Measurements from ENCODE around the gene CASP9.
"Not testable (repeated sequence)": the region's sequence is repeated elsewhere in the genome, so short reads cannot be mapped to it uniquely, and the experiment has no call there.

The CASP9 gene

DNA sequence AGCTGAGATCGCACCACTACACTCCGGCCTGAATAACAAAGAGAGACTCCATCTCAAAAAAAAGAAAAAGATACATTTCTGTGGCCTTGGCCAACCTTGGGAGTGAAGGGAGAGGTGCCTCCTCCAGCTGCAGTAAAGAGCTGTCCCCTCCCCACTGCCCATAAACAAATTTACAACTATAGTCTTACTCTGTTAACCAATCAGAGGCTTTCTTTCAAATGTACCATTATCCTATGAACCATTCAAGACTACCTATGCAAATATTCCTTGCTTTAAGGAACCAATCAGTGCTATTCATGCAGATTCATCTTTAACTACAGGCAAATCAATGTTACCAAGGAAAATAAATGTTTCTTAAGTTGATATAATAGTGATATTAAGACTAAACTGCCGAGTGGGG is 47.1 kb downstream of the CASP9 start:
- no peak overlapping the region for H3K4me3 ChIP-seq (ENCODE audit: low read length)
- no peak for DNase-seq (ENCODE audit: low read depth, low spot score)

DNA sequence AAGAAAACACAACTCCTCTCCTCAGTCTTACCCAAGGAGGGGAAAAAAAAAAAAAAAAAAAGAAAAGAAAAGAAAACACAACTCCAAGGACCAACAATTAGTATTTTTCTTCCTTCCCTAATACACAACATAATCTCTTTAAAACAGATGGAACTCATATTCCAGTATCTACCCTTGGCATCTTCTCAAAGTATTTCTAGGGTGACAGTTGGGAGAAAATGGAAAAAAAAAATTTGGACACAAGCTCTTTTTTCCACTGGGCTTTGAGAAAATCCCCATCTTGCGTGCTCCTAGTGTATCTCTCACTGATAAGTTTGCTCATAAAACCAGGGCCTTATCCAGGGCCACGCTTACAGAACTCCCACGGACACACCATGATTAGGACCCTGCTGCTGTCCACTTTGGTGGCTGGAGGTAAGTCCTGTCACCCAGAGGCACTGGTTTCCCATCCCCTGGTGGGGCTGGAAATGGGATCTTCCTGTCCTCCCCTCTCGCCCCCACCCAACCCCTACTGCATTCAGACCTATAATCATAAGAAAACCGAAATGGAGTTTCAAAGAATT is 48.2 kb downstream of the CASP9 start, which contains the start of gene CELA2B:
Gene CELA2B (plus strand): TSS at position 353 of the 563 bp plus-strand sequence. CDS start 22 bp downstream, at position 375.
- DNase-seq (ENCODE audit: low read depth, low spot score), result no peak
- no peak within 1 kb of the TSS for H3K4me3 ChIP-seq (ENCODE audit: low read length)

DNA sequence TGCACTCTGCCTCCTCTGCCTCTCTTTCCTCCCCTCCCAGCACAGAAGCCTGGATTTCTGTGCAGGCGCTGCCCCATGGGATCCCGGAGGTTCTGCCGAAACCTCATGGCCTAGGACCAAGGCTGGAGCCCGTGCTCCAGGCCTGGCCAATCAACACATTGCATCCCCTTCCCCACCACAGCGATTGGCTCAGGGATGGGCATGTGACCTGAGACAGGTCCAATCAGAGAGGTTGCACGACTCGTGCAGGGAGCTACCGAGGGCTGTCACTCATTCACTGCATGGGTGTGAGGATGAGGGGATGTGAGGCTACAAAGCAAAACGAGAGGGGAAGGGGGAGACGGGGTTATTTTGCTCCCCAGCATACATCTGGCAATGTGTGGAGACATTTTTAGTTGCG is 51.4 kb downstream of the CASP9 start:
- no peak overlapping the region for H3K4me3 ChIP-seq (ENCODE audit: low read length)
- no peak for DNase-seq (ENCODE audit: low read depth, low spot score)

DNA sequence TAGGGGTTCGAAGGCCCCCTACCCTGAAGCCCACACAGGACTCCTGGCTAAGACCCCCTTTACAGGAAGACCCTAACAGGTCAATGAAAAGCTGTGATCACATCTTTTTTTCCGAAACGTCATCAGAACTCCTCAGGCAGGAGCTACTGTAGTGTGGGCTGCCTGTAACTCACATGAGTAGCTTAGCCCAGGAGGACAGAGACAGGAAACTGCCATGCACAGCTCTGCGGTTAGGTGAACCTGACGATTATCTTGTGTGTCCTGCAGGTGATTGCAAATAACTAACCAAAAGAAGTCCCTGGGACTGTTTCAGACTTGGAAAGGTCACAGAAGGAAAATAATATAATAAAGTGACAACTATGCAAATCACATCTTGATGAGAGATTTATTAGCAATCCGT is 52.3 kb downstream of the CASP9 start:
- peak; percentile 28 for DNase-seq (ENCODE audit: low read depth, low spot score)
- H3K4me3 ChIP-seq (ENCODE audit: low read length), result not testable (repeated sequence)

DNA sequence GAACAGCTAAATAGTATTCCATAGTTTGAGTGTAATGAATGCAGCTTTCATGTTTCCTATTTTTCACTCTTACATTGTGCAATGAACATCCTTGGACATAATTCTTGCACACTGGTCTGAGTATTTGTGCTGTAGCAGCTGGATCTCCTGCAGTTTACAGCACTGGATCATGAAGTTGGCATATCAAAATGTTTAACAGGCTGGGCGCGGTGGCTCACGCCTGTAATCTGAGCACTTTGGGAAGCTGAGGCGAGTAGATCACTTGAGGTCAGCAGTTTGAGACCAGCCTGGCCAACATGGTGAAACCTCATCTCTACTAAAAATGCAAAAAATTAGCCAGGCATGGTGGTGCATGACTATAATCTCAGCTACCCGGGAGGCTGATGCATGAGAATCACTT is 52.9 kb downstream of the CASP9 start:
- DNase-seq (ENCODE audit: low read depth, low spot score); H3K4me3 ChIP-seq (ENCODE audit: low read length): not testable (repeated sequence)

DNA sequence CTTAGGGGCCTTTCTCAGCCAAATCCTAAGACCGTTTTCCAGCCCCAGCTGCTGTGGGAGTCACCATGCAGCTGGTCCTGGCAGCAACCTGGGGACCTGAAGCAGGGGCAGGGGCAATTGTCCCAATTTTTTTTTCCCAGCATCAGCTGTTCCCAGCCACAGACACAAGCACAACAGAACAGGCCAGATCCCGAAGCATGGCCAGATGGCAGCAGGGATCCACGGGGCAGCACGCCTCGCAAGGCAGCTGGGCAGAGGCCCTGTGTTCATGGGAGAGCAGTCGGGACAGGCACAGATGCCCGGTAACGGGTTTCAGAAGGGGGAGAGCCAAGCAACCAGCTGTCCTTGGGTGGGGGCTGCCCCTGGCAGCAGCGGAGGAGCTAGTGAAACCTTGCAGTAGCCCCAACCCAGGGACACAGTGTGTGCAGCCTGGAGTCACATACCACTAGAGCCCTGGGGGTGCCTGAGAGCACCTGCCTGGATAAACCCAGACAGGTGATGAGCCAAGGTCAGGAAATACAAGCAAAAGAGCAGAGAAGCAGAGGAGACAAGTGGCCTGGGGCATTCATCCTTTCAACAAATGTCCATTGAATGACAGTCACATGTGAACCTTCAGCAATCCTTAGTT is 54.1 kb downstream of the CASP9 start:
- not testable (repeated sequence) for H3K4me3 ChIP-seq (ENCODE audit: low read length); DNase-seq (ENCODE audit: low read depth, low spot score)

DNA sequence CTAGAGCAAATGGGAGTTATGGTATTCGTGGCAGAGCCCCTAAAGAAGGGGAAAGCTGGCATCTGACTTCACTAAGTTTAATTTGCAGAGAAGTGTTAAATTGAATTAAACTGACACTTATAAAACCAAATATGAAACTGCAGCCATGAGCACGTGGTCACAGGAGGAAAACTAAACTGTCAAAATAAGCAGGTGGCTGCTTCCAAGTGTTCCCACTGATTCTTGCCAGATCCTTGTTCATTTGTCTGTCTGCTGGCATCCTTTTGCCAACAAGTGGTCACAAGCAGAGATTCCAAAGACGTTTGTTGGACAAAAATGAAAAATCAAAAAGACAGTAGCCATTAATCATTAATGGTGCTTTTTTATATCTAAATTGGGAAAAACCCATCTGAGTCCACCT is 54.7 kb downstream of the CASP9 start:
- no peak for DNase-seq (ENCODE audit: low read depth, low spot score)

DNA sequence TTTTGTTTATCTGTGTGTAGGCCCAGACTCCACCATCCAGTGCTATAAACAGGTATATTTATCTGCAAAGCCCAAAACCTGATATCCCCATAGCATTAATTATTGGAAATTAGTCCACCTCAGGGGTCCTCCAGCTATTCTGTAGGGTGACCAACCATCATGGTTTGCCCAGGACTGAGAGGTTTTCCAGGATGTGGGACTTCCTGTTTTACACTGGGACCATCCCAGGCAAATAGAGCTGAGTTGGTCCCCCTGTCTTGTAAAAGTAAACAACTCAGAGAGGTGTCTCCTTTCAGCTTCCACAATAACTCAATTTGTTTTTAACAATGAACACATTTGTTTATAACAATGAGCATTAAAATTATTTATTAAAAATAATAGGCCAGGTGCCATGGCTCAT is 55.9 kb downstream of the CASP9 start:
- DNase-seq (ENCODE audit: low read depth, low spot score), result no peak
- H3K4me3 ChIP-seq (ENCODE audit: low read length), result no peak overlapping the region

More for the DNA sequence above, 54.7 kb downstream of the CASP9 start:
- no peak overlapping the region for H3K4me3 ChIP-seq (ENCODE audit: low read length)

DNA sequence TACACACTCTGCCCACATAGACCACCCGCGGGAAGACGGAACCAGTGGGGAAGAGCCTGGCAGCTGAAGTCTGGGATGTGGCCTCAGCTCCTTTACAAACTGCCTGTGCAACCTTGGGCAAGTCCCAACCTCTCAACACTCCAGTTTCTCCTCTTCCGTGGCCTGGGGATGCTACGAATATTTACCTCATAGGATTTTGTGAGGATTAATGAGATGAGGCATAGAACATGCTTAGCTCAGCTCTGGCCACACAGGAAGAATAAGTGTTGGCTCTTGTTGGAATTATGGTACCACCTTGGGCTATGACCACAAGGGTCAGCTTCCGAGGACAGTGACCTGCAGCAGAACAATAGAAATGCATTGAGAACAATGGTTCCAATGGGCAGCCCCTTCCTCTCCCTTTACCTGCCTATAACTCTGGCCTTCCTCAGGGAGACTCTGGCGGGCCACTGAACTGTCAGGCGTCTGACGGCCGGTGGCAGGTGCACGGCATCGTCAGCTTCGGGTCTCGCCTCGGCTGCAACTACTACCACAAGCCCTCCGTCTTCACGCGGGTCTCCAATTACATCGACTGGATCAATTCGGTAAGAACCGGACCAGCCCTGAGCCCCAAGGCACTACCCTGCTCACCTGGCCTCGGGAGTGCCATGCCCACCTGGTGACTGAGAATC is 56.9 kb downstream of the CASP9 start:
- DNase-seq (ENCODE audit: low read depth, low spot score); H3K4me3 ChIP-seq (ENCODE audit: low read length): not testable (repeated sequence)

DNA sequence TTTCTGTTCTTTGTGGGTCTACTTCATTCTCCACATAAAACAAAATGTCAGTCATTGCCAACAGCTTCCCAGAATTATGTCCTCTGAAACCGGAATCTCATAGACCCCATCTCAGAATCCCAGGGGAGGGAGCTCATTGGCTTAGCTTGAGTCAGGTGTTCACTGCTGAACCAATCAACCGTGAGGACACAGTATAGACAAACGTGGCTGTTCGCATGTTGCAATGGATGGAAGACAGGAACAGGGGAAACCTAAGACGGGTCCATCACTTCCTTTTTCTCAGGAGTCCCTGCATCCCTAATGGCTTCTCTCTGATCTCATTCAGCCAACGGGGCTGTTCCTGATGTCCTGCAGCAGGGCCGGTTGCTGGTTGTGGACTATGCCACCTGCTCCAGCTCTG is 58.3 kb downstream of the CASP9 start:
- no peak overlapping the region for H3K4me3 ChIP-seq (ENCODE audit: low read length)
- DNase-seq (ENCODE audit: low read depth, low spot score), result no peak

DNA sequence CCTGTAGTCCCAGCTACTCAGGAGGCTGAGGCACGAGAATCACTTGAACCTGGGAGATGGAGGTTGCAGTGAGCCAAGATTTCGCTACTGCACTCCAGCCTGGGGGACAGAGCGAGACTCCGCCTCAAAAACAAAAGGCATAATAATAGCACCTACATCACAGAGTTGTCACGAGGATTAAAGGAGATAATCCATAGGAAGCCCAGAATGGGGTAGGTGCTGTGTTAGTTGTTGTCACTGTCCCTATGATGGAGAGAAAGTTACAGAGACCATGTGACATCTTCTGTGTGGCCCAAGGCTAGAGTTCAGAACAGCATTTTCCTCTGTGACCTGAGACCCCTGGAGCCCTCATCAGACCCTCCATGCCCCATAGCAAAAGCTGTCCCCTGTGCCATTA is 60.1 kb downstream of the CASP9 start:
- DNase-seq (ENCODE audit: low read depth, low spot score), result not testable (repeated sequence)

DNA sequence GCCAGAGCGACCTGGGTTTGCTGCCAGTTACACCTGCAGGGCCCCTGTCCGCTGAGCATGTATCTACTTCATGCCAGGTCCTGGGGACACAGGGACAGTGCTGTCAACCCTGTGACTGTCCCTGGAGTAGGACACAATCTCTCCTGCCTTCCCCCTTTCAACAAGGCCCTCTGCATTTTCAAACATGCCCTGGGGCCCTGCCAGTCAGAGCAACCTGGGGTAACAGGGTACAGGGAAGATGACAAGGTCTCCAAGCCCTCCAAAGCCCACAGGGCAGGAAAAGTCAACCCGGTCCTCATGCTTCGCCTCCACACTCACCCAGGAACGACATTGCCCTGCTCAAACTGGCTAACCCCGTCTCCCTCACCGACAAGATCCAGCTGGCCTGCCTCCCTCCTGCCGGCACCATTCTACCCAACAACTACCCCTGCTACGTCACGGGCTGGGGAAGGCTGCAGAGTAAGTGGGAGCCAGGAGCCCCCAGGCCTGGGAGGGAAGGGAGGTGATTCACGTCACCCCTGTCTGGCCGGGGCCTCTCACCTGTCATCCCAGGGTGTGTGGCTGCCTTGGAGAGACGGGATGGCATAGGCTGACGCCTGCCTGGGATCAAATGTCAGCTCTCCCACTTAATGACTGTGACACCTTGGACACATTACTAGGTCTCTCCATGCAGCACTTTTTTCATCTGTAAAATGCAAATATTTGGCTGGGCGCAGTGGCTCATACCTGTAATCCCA is 60.8 kb downstream of the CASP9 start:
- not testable (repeated sequence) for DNase-seq (ENCODE audit: low read depth, low spot score)

More for the DNA sequence above, 60.1 kb downstream of the CASP9 start:
- H3K4me3 ChIP-seq (ENCODE audit: low read length), result not testable (repeated sequence)

DNA sequence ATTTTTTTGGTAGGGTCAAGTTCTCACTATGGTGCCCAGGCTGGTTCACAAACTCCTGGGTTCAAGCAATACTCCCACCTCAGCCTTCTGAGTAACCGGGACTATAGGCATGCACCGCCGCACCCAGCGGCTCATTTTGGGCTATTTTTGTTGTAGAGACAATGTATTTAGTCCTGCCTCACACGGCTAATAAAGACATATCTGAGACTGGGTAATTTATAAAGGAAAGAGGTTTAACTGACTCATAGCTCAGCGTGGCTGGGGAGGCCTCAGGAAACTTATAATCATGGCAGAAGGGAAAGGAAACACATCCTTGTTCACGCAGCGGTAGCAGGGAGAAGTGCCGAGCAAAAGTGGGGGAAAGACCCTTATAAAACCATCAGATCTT is 63.3 kb downstream of the CASP9 start:
- no peak overlapping the region for H3K4me3 ChIP-seq (ENCODE audit: low read length)
- no peak for DNase-seq (ENCODE audit: low read depth, low spot score)

More for the DNA sequence above, 60.8 kb downstream of the CASP9 start:
- H3K4me3 ChIP-seq (ENCODE audit: low read length), result not testable (repeated sequence)

DNA sequence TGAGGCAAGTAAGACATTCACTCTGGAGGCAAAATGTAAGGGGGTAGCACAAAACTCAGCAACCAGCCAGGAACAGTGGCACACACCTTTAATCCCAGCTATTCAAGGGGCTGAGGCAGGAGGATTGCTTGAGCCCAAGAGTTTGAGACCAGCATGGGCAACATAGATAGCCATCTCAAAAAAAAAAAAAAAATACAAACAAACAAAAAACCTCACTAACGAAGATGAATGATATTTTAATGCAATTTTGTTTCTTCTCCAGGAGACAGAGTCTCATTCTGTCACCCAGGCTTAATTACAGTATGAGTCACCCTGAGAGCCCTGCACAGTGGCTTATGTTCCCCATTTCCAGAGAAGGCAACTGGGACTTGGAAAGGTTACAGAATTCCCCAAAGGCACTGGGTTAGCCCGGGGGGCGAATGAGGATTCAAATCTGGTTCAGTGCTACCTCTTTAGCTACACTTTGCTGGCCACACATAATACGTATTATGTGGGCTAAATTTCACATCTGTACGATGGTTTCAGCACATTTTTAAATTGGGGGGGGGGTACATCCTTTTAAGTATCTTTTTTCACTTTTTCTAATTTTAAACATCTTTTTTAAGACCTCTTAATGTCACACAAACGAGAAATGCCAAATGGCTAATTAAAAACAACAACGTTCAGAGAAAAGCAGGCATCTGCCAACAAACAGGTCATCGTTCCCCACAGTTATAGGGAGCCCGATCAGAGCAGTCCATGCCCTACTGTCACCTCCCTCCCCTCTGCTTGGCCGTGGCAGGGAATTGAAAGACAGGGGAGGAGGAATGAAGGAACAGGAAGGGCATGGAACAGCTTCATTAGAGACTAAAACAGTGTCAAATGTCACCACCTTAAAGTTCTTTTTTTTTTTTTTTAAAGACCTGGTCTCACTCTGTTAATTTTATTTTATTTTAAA is 64.0 kb downstream of the CASP9 start:
- no peak for DNase-seq (ENCODE audit: low read depth, low spot score)
- no peak overlapping the region for H3K4me3 ChIP-seq (ENCODE audit: low read length)

DNA sequence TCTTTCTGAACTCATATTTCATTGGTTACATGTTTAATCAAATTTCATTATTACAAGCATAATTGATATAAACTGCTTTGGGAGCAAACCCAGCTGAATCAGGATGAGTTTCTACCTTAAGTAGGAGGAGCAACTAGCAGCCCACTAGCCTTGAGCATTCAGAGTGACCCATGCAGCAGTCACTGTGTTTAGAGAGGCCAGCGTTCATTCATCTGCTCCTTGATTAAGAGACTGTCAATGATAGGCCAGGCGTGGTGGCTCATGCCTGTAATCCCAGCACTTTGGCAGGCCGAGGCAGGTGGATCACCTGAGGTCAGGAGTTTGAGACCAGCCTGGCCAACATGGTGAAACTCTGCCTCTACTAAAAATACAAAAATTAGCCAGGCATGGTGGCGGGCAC is 65.6 kb downstream of the CASP9 start:
- H3K4me3 ChIP-seq (ENCODE audit: low read length); DNase-seq (ENCODE audit: low read depth, low spot score): not testable (repeated sequence)

DNA sequence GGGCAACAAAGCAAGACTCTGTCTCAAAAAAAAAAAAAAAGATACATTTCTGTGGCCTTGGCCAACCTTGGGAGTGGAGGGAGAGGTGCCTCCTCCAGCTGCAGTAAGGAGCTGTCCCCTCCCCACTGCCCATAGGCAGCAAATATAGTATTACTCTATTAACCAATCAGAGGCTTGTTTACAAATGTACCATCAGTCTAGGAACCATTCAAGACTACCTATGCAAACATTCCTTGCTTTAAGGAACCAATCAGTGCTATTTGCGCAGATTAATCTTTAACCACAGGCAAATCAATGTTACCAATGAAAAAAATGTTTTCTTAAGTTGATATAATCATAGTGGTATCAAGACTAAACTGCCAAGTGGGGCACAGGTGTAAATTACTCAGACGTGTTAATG is 66.4 kb downstream of the CASP9 start:
- DNase-seq (ENCODE audit: low read depth, low spot score), result no peak
- no peak overlapping the region for H3K4me3 ChIP-seq (ENCODE audit: low read length)

DNA sequence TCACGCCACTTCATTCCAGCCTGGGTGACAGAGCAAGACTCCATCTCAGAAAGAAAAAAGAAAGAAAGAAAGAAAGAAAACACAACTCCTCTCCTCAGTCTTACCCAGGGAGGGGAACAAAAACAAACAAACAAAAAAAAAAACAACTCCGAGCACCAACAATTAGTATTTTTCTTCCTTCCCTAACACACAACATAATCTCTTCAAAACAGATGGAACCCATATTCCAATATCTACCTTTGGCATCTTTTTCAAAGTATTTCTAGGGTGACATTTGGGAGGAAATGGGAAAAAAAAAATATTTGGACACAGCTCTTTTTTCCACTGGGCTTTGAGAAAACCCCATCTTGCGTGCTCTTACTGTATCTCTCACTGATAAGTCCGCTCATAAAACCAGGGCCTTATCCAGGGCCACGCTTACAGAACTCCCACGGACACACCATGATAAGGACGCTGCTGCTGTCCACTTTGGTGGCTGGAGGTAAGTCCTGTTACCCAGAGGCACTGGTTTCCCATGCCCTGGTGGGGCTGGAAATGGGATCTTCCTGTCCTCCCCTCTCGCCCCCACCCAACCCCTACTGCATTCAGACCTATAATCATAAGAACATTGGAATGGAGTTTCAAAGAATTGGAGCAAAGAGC is 67.6 kb downstream of the CASP9 start, which contains the start of gene CELA2A:
Gene CELA2A (plus strand): TSS at position 420 of the 642 bp plus-strand sequence. CDS start 22 bp downstream, at position 442.
- DNase-seq (ENCODE audit: low read depth, low spot score), result no peak
- no peak within 1 kb of the TSS for H3K4me3 ChIP-seq (ENCODE audit: low read length)

DNA sequence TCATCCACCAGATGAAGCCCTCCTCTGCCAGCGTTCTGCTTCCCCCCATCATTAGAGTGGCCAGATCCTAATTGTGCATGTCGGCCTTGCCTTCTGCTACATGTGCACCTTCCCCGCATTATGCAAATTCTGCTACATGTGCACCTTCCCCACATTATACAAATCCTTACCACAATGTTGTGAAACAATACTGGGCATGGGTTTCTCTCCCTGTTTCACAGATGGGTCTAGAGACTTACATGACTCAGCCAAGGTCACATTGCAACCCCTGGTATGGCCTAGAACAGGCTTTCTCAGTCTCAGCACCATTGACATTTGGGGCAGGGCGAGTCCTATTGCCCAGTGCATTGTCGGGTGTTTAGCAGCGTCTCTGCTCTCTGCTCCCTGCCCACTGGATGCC is 68.5 kb downstream of the CASP9 start:
- DNase-seq (ENCODE audit: low read depth, low spot score), result no peak
- H3K4me3 ChIP-seq (ENCODE audit: low read length), result no peak overlapping the region
